Endothelial cell (in vitro differentiated cells): ENCODE results near the gene HIVEP2. TPM values are rescaled to one million over a fixed set of nuclear protein-coding genes. Genes with fewer than 3 reads are reported as not detected.
A peak's percentile ranks its signal among the peaks of the same experiment; 100 is the strongest.

ENCODE experiments used
- DNase-seq: peaks from one replicate; pipeline ENCODE4 v3.0.0; 2021; ENCODE audit warnings: low spot score
- H3K27ac Mint-ChIP-seq: one replicate; pipeline ENCODE4 v1.8.0; 2021; ENCODE audit warnings: mixed read lengths, inconsistent platforms; ENCODE audit not compliant: unreplicated experiment
- H3K27me3 Mint-ChIP-seq: one replicate; pipeline ENCODE4 v1.8.0; 2021; ENCODE audit warnings: mild to moderate bottlenecking, moderate library complexity, mixed read lengths, inconsistent platforms; ENCODE audit not compliant: unreplicated experiment
- H3K36me3 Mint-ChIP-seq: one replicate; pipeline ENCODE4 v1.8.0; 2021; ENCODE audit warnings: mild to moderate bottlenecking, low read depth, mixed read lengths, inconsistent platforms; ENCODE audit not compliant: unreplicated experiment
- H3K4me1 Mint-ChIP-seq: one replicate; pipeline ENCODE4 v1.8.0; 2021; ENCODE audit warnings: mild to moderate bottlenecking, mixed read lengths, inconsistent platforms; ENCODE audit not compliant: unreplicated experiment
- H3K4me3 Mint-ChIP-seq: one replicate; pipeline ENCODE4 v1.8.0; 2021; ENCODE audit warnings: mild to moderate bottlenecking, mixed read lengths, inconsistent platforms; ENCODE audit not compliant: unreplicated experiment
- H3K9me3 Mint-ChIP-seq: one replicate; pipeline ENCODE4 v1.8.0; 2021; ENCODE audit warnings: mixed read lengths, inconsistent platforms; ENCODE audit not compliant: unreplicated experiment
- total RNA-seq: library from RNA; stranded (reverse); fragmentation: NEBNext Ultra II Directional; extraction: Animal tissue kit (Norgen Biotek cat#: 25700); gene quantifications from one replicate; pipeline ENCODE4 v1.2.1, GENCODE V29; 2021; ENCODE audit not compliant: unreplicated experiment
- TF ChIP-seq, protein P1 (sequence below): fragments of 200-600 bp; sonication (generic); IDR thresholded peaks from one replicate; pipeline ENCODE4 v1.5.0; 2021; ENCODE audit warnings: antibody characterized with exemption; ENCODE audit not compliant: unreplicated experiment

HIVEP2 gene
- total RNA-seq, 1 donor from 2014 or later: 15.6 TPM

DNA sequence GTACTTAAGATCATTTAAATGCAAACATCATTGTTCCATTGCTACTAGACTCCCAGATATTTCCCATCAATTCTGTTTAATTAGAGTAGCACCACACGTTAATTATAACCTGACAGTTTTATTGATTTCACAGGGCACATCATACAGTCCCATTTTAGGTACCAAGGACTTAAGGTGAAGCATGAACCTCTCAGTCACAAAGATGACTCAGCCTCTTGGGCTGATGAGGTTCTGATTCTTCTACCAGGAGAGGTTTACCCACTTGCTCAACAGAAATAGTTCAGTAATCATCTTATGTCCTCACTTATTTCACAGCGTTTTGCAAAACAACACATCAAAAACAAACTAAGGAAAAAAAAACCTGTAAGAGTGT, 98.5 kb downstream of the HIVEP2 start:
- Mint-ChIP-seq H3K4me3 (no peak overlapping the region), H3K27me3 (peaks cover 1% of the 10 kb centered on the region), H3K9me3 (no peaks in the 10 kb centered on the region), H3K36me3 (no peaks in the 10 kb centered on the region), H3K27ac (peak overlapping the region; percentile 49), H3K4me1 (peaks cover 67% of the 10 kb centered on the region)
- TF ChIP-seq, protein P1, sequence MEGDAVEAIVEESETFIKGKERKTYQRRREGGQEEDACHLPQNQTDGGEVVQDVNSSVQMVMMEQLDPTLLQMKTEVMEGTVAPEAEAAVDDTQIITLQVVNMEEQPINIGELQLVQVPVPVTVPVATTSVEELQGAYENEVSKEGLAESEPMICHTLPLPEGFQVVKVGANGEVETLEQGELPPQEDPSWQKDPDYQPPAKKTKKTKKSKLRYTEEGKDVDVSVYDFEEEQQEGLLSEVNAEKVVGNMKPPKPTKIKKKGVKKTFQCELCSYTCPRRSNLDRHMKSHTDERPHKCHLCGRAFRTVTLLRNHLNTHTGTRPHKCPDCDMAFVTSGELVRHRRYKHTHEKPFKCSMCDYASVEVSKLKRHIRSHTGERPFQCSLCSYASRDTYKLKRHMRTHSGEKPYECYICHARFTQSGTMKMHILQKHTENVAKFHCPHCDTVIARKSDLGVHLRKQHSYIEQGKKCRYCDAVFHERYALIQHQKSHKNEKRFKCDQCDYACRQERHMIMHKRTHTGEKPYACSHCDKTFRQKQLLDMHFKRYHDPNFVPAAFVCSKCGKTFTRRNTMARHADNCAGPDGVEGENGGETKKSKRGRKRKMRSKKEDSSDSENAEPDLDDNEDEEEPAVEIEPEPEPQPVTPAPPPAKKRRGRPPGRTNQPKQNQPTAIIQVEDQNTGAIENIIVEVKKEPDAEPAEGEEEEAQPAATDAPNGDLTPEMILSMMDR: no peak
- DNase-seq: no peak

DNA sequence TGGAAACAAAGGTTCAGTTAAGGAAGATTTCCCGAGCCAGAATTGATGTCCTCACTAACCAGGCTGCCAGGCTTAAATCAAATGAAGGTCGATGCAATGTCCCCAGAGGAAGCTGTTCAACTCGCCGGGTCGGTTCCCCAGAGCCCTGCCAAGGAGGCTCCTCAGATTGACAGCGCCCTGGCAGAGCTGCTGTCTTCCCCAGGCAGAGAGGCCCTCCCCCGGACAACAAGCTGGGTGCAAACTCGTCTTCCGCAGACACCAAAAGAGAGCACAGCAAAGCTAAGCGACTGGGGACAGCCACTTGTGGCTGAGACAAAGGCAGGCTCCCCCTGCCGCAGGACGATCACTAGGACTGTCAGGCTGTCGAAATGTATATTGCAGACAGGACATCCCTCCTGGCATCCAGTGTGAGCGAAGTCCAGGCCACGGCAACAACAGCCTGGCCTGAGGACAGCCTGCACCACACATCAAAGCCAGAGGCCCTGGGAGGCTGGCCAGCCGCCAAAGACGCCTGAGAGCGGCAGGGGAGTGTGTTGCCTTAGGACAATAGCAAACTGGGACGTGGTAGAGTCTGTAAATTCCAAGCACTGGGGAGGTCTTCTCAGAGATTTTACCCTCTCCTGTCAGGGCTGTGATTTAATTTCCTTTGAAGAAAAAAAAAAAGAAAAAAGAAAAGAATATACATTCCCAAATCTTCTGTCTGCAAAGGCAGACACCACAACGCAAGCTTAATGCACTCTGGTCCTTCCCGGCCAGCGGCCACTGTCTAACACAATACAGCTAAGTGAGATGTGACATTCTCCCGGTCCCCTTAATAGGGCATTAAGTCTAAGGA, 99.1 kb downstream of the HIVEP2 start:
- TF ChIP-seq, protein P1: no peak
- H3K27ac Mint-ChIP-seq: peak overlapping the region; percentile 49
- H3K9me3 Mint-ChIP-seq: no peaks in the 10 kb centered on the region
- peak; percentile 71 for DNase-seq
- no peaks in the 10 kb centered on the region for H3K36me3 Mint-ChIP-seq
- peaks cover 1% of the 10 kb centered on the region for H3K27me3 Mint-ChIP-seq
- peaks cover 67% of the 10 kb centered on the region for H3K4me1 Mint-ChIP-seq
- H3K4me3 Mint-ChIP-seq: no peak overlapping the region

DNA sequence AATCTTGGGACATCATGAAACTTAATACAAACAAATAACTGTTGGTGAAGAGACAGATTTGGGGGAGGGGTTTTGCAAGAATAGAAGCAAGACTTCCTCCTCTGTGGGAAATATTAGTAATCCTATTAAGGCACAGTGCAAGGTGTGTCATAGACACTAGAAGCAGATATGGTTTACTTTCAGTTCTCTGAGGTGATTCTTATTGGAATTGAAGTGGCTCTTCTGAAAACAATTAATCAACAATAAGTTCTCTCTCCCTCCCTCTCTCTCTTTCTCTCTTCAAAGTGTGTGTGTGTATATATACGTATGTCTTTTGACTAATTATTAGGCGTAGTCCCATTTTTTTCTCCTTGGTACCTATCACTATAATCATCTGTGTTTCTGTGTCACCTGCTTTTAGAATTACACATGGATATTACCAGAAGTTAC, 99.8 kb downstream of the HIVEP2 start:
- Mint-ChIP-seq H3K4me1 (peaks cover 67% of the 10 kb centered on the region), H3K4me3 (no peak overlapping the region), H3K27me3 (peaks cover 1% of the 10 kb centered on the region), H3K27ac (peak overlapping the region; percentile 49), H3K9me3 (no peaks in the 10 kb centered on the region), H3K36me3 (no peaks in the 10 kb centered on the region)
- DNase-seq: no peak
- TF ChIP-seq, protein P1: no peak

DNA sequence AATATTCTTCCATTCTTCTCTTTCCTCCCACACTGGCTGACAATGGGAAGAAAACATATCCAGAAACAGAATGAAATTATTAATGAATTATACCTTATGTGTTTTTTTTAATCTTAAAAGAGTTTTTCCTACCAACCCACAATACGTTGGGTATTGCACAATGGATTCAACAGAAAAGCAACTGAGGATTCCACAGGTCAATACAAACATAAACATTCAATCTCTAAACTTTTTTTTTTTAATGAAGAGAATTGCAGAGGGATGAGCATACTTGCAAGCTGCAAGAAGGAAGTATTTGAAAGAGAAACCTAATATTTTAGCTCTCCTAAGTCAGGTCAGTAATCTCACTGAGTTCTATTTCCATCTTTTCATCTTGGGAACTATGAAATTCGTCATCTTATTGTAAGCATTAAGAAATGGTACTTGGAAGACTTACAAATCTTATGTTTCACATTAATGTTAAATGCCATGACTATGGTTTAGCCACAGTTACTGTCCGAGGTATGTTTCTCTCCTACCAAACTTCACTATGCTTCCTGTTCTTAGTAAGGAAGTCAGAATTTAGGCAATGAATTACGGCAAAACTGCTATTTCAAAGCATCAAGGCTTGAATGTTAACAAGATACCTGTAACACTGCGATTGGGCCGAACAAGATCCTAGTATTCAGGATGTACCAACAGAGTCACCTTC, 100.8 kb downstream of the HIVEP2 start:
- Mint-ChIP-seq H3K27ac (peak overlapping the region; percentile 59), H3K4me1 (peaks cover 75% of the 10 kb centered on the region), H3K4me3 (no peak overlapping the region), H3K9me3 (no peaks in the 10 kb centered on the region), H3K27me3 (peaks cover 1% of the 10 kb centered on the region), H3K36me3 (no peaks in the 10 kb centered on the region)
- no peak for DNase-seq
- TF ChIP-seq, protein P1: no peak

DNA sequence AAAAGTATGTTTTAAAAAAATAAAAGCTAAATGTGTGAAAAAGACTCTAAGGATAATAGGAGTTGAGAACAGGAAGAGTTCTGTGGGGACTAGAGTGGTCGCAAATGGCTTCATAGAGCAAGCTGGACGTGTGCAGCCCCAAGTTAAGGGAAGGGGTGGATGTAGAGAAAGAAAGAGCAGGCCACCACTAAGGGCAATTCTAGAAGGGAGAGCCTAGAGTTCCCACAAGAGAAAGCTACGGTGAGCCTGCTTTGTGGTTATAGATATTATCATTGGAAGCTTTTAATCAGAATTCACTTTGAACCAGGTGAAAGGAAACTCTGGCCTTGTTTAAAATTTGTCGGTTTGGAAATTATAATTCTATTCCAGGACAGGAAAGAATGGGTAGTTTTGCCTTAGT, 101.6 kb downstream of the HIVEP2 start:
- Mint-ChIP-seq H3K27ac (peak overlapping the region; percentile 96), H3K27me3 (peaks cover 1% of the 10 kb centered on the region), H3K9me3 (no peaks in the 10 kb centered on the region), H3K36me3 (no peaks in the 10 kb centered on the region), H3K4me3 (no peak overlapping the region), H3K4me1 (peaks cover 70% of the 10 kb centered on the region)
- DNase-seq: no peak
- TF ChIP-seq, protein P1: no peak
